CD14-positive monocyte (primary cell): Measurements from ENCODE around the gene KRTAP10-4. TPM values are rescaled to one million over a fixed set of nuclear protein-coding genes. Genes with fewer than 3 reads are reported as not detected.

Experiments used
- DNase-seq, 3 donors: peaks; one replicate each; pipeline ENCODE4 v3.0.0-alpha.2; 2011 to 2022
- H2AFZ ChIP-seq: 2 replicates; pipeline ENCODE4 v1.6.0; 2012; ENCODE audit warnings: mild to moderate bottlenecking, low read depth, low read length, inconsistent platforms; ENCODE audit not compliant: insufficient read depth, poor library complexity, severe bottlenecking
- H3K27ac ChIP-seq, 2 donors: 1 replicate in 1 of 2; 2 replicates in 1 of 2; pipeline ENCODE4 v1.5.1; 2012 to 2013; ENCODE audit warnings: low read length in 2 of 2, control low read depth in 1 of 2, inconsistent platforms in 1 of 2, low read depth in 1 of 2, mild to moderate bottlenecking in 1 of 2
- H3K27me3 ChIP-seq, 2 donors: one replicate each; pipeline versions ENCODE4 v1.6.0 to v1.6.1; 2011 to 2013; ENCODE audit warnings: low read length in 2 of 2; ENCODE audit not compliant: control insufficient read depth in 2 of 2, insufficient read depth in 2 of 2
- H3K36me3 ChIP-seq, 2 donors: replicated peaks in 1 of 2; 1 replicate in 1 of 2; 2 replicates in 1 of 2; pipeline versions ENCODE4 v1.5.1 to v1.6.1; 2012 to 2013; ENCODE audit warnings: low read length in 2 of 2, control low read depth in 1 of 2, inconsistent platforms in 1 of 2, mild to moderate bottlenecking in 1 of 2; ENCODE audit not compliant: insufficient read depth in 2 of 2, control insufficient read depth in 1 of 2
- H3K4me1 ChIP-seq, 2 donors: 1 replicate in 1 of 2; 2 replicates in 1 of 2; pipeline versions ENCODE4 v1.5.1 to v1.6.1; 2012 to 2013; ENCODE audit warnings: low read length in 2 of 2, control low read depth in 1 of 2, inconsistent platforms in 1 of 2, mild to moderate bottlenecking in 1 of 2, moderate library complexity in 1 of 2; ENCODE audit not compliant: insufficient read depth in 2 of 2, control insufficient read depth in 1 of 2
- H3K4me2 ChIP-seq: replicated peaks from 2 replicates; pipeline ENCODE3; 2012; ENCODE audit warnings: low read length, moderate library complexity, mild to moderate bottlenecking; ENCODE audit not compliant: poor library complexity, severe bottlenecking; ENCODE audit errors: extremely low read depth
- H3K4me3 ChIP-seq, 3 experiments: fragments of 200-600 bp in 1 of 3; sonication (generic) in 1 of 3; replicated peaks in 1 of 3; 1 replicate in 2 of 3; 2 replicates in 1 of 3; pipeline ENCODE4 v1.5.1; 2011 to 2013; ENCODE audit warnings: low read length in 3 of 3, mild to moderate bottlenecking in 3 of 3, control low read depth in 2 of 3, low read depth in 2 of 3, inconsistent platforms in 1 of 3, moderate library complexity in 1 of 3
- H3K79me2 ChIP-seq: 2 replicates; pipeline ENCODE4 v1.6.0; 2012; ENCODE audit warnings: mild to moderate bottlenecking, control low read depth, inconsistent platforms, low read length, moderate library complexity; ENCODE audit not compliant: insufficient read depth
- H3K9ac ChIP-seq: 2 replicates; pipeline ENCODE4 v1.6.0; 2017; ENCODE audit warnings: low read length, mild to moderate bottlenecking; ENCODE audit not compliant: insufficient read depth, poor library complexity, severe bottlenecking
- H3K9me3 ChIP-seq, 2 donors: replicated peaks in 1 of 2; 1 replicate in 1 of 2; 2 replicates in 1 of 2; pipeline versions ENCODE4 v1.5.1 to v1.6.1; 2012 to 2013; ENCODE audit warnings: low read length in 2 of 2, control low read depth in 1 of 2; ENCODE audit not compliant: control insufficient read depth in 1 of 2, insufficient read depth in 1 of 2
- H4K20me1 ChIP-seq: 2 replicates; pipeline ENCODE4 v1.6.0; 2012; ENCODE audit warnings: mild to moderate bottlenecking, low read length, control low read depth, moderate library complexity; ENCODE audit not compliant: insufficient read depth
- H3K27ac Mint-ChIP-seq, 7 donors: one replicate each; pipeline ENCODE4 v1.8.0; 2020; ENCODE audit warnings: mild to moderate bottlenecking in 7 of 7, mixed read lengths in 7 of 7, moderate library complexity in 6 of 7, inconsistent platforms in 2 of 7
- H3K27me3 Mint-ChIP-seq, 3 donors: one replicate each; pipeline ENCODE4 v1.8.0; 2021 to 2022; ENCODE audit warnings: low read depth in 3 of 3, mild to moderate bottlenecking in 3 of 3, mixed read lengths in 3 of 3, moderate library complexity in 3 of 3, inconsistent platforms in 1 of 3
- H3K36me3 Mint-ChIP-seq, 2 donors: one replicate each; pipeline ENCODE4 v1.8.0; 2020; ENCODE audit warnings: mixed read lengths in 2 of 2, inconsistent platforms in 1 of 2, mild to moderate bottlenecking in 1 of 2
- H3K4me1 Mint-ChIP-seq: one replicate; pipeline ENCODE4 v1.8.0; 2020; ENCODE audit warnings: mild to moderate bottlenecking, mixed read lengths
- H3K4me3 Mint-ChIP-seq, 2 donors: one replicate each; pipeline ENCODE4 v1.8.0; 2020; ENCODE audit warnings: mild to moderate bottlenecking in 2 of 2, mixed read lengths in 2 of 2, moderate library complexity in 1 of 2
- H3K9me3 Mint-ChIP-seq, 7 donors: one replicate each; pipeline ENCODE4 v1.8.0; 2020 to 2022; ENCODE audit warnings: mixed read lengths in 7 of 7, mild to moderate bottlenecking in 6 of 7, moderate library complexity in 6 of 7, inconsistent platforms in 2 of 7
- WGBS: methylation state at CpG from one replicate; pipeline ENCODE4 v1.1.5; 2013; ENCODE audit warnings: missing lambda C conversion rate; ENCODE audit not compliant: insufficient coverage; 5-methylcytosine and 5-hydroxymethylcytosine counted together
- intact Hi-C, 2 donors: fragments of 100-400 bp; cut with micrococcal nuclease; formaldehyde crosslinking; loops; one replicate each; pipeline versions ENCODE4 v1.15.0 to v1.15.1; 2023
- polyA plus RNA-seq, 3 donors: library from polyadenylated mRNA; depleted of rRNA in 1 of 3; unstranded in 2 of 3; stranded (reverse) in 1 of 3; fragments of 300-500 nt in 2 of 3; fragments of >200 nt in 1 of 3; fragmentation: Illumina TruSeq in 2 of 3; gene quantifications; 1 replicate in 2 of 3; 2 replicates in 1 of 3; pipeline ENCODE4 v1.2.3, GENCODE V29; 2012 to 2021
- TF ChIP-seq, protein P1 (sequence below): fragments of 200-600 bp; IDR thresholded peaks from one replicate; pipeline ENCODE4 v1.8.0; 2022; ENCODE audit warnings: antibody characterized with exemption, mild to moderate bottlenecking

KRTAP10-4 gene
- polyA plus RNA-seq, 3 donors = not detected

DNA sequence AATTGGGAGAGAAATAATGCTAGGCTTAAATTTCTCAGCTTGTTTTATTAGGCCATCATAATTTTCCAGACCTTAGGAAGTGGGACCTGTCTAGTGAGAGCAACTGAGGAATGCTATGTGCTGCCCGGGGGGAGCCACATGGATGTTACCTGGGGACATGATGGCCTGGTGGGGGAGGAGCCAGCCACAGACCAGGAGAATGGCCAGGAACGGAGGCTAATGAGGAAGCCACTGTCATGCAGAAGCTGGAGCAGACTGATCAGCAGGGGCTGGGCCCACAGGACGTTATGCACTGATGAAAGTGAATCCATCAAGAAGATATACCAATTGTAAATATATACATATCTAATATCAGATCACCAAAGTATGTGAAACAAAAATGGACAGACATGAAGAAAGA lies 29.0 kb upstream of the KRTAP10-4 start:
- H3K27ac ChIP-seq = no peak overlapping the region
- TF ChIP-seq, protein P1, sequence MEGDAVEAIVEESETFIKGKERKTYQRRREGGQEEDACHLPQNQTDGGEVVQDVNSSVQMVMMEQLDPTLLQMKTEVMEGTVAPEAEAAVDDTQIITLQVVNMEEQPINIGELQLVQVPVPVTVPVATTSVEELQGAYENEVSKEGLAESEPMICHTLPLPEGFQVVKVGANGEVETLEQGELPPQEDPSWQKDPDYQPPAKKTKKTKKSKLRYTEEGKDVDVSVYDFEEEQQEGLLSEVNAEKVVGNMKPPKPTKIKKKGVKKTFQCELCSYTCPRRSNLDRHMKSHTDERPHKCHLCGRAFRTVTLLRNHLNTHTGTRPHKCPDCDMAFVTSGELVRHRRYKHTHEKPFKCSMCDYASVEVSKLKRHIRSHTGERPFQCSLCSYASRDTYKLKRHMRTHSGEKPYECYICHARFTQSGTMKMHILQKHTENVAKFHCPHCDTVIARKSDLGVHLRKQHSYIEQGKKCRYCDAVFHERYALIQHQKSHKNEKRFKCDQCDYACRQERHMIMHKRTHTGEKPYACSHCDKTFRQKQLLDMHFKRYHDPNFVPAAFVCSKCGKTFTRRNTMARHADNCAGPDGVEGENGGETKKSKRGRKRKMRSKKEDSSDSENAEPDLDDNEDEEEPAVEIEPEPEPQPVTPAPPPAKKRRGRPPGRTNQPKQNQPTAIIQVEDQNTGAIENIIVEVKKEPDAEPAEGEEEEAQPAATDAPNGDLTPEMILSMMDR = no peak
- H2AFZ ChIP-seq = no peak overlapping the region
- WGBS = 100% methylated on average over 1 of the region's 3 CpGs
- no peak overlapping the region for H3K9ac ChIP-seq
- no peak overlapping the region for H3K4me2 ChIP-seq
- Mint-ChIP-seq H3K4me3 (no peak overlapping the region), H3K9me3 (peaks cover 16 to 25% (median 21%) of the 10 kb centered on the region in 7 donors), H3K4me1 (peaks cover 2% of the 10 kb centered on the region), H3K27me3 (peaks cover 18 to 34% (median 27%) of the 10 kb centered on the region in 3 donors), H3K27ac (no peak overlapping the region), H3K36me3 (no peaks in the 10 kb centered on the region)
- no peaks in the 10 kb centered on the region for H3K4me1 ChIP-seq
- intact Hi-C loops = no loop called here
- no peaks in the 10 kb centered on the region for H3K79me2 ChIP-seq
- no peak overlapping the region for H3K4me3 ChIP-seq
- no peaks in the 10 kb centered on the region for H3K36me3 ChIP-seq
- H4K20me1 ChIP-seq = no peaks in the 10 kb centered on the region
- H3K27me3 ChIP-seq = peaks cover 2 to 18% of the 10 kb centered on the region in 2 donors
- no peak for DNase-seq
- peaks cover 15 to 30% of the 10 kb centered on the region in 2 donors for H3K9me3 ChIP-seq

DNA sequence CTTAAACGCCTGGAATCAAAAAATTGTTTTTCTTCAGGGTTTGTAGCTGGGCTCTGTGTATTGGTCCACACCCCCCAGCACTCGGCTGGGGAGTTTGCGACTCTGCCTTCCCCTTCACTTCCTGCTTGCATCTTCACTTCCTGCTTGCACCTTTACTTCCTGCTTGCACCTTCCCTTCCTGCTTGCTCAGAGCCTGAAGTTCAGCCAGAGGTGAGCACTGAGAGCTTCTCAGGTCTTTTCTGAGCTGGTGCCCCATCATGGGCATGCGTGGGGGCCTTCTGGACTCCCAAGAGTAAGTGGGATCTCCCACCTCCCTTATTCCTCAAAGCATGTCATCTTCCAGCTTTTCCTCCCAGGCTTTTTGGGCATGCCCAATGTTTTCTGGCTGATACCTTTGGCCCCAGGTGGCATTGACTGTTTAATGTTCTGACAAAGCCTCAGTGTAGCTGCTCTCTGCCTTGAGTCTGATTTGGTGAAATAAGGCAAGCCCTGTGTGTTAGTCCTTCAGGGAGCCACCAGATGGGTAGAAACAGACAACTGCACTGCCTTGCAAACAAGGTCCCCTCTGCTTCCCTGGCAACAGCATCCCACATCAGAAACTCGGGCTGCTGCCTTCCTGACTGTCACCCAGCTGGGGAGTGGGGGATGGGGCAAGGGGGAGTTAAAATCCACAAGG lies 25.7 kb upstream of the KRTAP10-4 start:
- intact Hi-C loops = no loop called here
- Histone ChIP-seq H3K27ac (no peak overlapping the region), H3K79me2 (no peaks in the 10 kb centered on the region), H3K36me3 (no peaks in the 10 kb centered on the region), H2AFZ (no peak overlapping the region), H4K20me1 (no peaks in the 10 kb centered on the region), H3K9ac (no peak overlapping the region), H3K4me1 (no peaks in the 10 kb centered on the region), H3K4me3 (no peak overlapping the region), H3K27me3 (peaks cover 2 to 16% of the 10 kb centered on the region in 2 donors), H3K4me2 (no peak overlapping the region), H3K9me3 (peaks cover 11 to 20% of the 10 kb centered on the region in 2 donors)
- Mint-ChIP-seq H3K4me3 (peak overlapping the region in 1 of 2 donors; percentile 65), H3K27me3 (peaks cover 25 to 51% (median 25%) of the 10 kb centered on the region in 3 donors), H3K27ac (no peak overlapping the region), H3K4me1 (no peaks in the 10 kb centered on the region), H3K9me3 (peaks cover 16 to 25% (median 21%) of the 10 kb centered on the region in 7 donors), H3K36me3 (no peaks in the 10 kb centered on the region)
- no peak for DNase-seq
- TF ChIP-seq, protein P1 = no peak
- WGBS = 29% methylated on average over 3 of the region's 5 CpGs
